ENCODE measurements around the gene SYCP2.
"Not testable (repeated sequence)": the region's sequence is repeated elsewhere in the genome, so short reads cannot be mapped to it uniquely, and the experiment has no call there.

SYCP2 gene

DNA sequence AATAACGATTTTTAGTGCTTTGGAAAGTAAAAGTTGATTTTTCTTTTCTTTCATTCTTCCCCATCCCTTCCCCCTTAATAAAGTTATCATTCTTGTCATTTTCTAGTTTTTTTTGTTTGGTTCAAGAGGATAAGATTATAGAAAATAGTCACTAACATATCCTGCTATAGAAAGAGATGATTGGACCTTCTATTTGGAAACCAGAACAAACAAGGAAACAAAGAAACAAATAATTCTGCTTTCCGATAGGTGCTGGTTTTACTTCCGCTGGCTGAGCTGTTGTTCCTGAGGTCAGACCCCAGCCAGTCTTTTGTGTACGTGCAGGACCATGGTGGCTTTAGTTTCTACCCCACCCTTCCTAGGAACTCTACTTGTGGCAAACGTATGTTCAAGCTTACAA lies 24.7 kb upstream of the SYCP2 start, which contains the start of gene CDH26:
CDH26 (plus strand) TSS at position 301 of the 400 bp plus-strand sequence. CDS start 304 bp downstream, outside the sequence.
- no peak for TF ChIP-seq TAF1 (IDR thresholded peaks at IDR 0.05; ENCODE audit: borderline replicate concordance, low read depth, low read length)
- TF ChIP-seq POLR2A (IDR thresholded peaks at IDR 0.05; ENCODE audit: low read depth, low read length) = no peak
- TF ChIP-seq POLR2AphosphoS5 (IDR thresholded peaks at IDR 0.05; ENCODE audit: low read depth, low read length) = no peak
- DNase-seq (ENCODE audit: insufficient read length) (no peak), FAIRE-seq (no peak)

DNA sequence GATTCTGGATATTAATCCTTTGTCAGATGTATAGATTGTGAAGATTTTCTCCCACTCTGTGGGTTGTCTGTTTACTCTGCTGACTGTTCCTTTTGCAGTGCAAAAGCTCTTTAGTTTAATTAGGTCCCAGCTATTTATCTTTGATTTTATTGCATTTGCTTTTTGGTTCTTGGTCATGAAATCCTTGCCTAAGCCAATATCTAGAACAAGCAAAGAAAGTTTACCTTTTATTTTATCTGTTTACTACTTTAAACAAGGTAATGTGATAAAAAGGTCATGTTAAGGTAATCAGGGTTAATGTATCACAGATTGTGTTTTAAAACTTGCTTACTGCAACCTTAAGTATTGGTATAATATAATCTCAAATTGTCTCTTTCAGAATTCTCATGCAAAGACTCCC lies 24.1 kb upstream of the SYCP2 start:
- not testable (repeated sequence) for DNase-seq (ENCODE audit: insufficient read length); FAIRE-seq

DNA sequence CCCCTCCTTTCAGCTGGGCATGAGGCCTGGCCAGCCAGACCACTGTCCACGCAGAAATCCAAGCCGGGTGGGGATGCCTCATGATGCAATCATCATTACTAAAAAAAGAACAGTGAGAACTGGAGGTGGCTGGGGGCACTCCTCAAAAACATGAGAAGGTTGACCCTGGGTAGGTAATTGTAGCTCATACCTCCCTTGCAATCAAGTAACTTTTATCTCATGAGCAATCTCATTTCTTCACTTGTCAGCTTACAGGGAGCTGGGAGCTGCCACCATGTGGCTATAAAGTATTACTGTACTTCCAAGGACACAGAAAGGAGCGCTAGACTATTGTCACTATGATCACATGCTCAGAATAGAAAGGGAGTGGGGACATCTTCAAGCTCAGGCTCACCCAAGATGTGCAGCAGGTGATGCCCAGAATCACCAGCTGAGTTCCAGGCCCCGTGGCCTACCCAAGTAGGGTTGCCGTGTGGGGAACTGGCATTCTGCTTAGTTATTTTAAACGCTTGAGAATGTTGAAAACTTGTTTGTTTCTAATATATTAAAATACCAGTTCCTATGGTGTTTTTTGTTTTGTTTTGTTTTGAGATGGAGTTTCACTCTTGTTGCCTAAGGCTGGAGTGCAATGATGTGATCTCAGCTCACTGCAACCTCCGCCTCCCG lies 21.8 kb upstream of the SYCP2 start:
- FAIRE-seq (no peak), DNase-seq (ENCODE audit: insufficient read length) (no peak)
- TF ChIP-seq POLR2AphosphoS5 (IDR thresholded peaks at IDR 0.05; ENCODE audit: low read depth, low read length) = no peak
- no peak for TF ChIP-seq POLR2A (IDR thresholded peaks at IDR 0.05; ENCODE audit: low read depth, low read length)
- TF ChIP-seq TAF1 (IDR thresholded peaks at IDR 0.05; ENCODE audit: borderline replicate concordance, low read depth, low read length) = no peak

DNA sequence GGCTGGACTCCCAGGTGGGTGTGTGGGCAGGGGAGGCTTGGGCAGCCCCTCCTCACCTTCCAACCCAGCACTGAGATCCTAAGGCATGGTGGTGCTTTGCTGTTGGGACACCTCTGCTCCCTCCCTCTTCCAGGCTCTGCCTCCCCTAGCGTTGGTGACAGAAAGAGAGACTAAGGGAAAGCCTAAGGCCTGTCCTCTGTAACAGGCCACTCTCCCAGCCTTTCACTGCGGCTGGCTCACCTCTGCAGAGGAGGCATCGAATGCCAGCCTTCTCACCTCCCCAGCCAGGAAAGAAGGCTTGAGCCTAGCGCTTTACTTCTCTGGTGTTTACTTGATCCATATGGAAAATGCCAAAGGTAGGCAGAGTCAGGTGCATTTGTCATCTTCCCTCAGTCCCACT lies 21.3 kb upstream of the SYCP2 start:
- FAIRE-seq (no peak), DNase-seq (ENCODE audit: insufficient read length) (no peak)
- no peak for TF ChIP-seq TAF1 (IDR thresholded peaks at IDR 0.05; ENCODE audit: borderline replicate concordance, low read depth, low read length)
- TF ChIP-seq POLR2A (IDR thresholded peaks at IDR 0.05; ENCODE audit: low read depth, low read length) = no peak
- no peak for TF ChIP-seq POLR2AphosphoS5 (IDR thresholded peaks at IDR 0.05; ENCODE audit: low read depth, low read length)

DNA sequence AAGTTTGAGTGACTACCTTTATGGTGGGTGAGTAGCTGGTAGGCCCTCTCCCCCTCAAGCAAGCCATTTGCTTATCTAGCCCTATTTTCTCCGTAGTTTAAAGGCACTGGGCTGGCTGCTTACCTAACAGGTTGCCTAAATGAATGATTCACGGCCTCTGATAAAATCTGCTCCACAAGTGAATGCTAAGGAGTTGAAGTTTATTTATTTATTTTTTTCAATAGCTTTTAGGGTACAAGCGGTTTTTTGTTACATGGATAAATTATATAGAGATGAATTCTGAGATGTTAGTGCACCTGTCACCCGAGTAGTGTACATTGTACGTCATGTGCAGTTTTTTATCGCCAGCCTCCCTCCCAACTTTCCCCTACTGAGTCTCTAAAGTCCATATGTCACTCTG lies 16.5 kb upstream of the SYCP2 start:
- DNase-seq (ENCODE audit: insufficient read length) = no peak
- FAIRE-seq = no peak
- TF ChIP-seq POLR2AphosphoS5 (IDR thresholded peaks at IDR 0.05; ENCODE audit: low read depth, low read length) (no peak), TAF1 (IDR thresholded peaks at IDR 0.05; ENCODE audit: borderline replicate concordance, low read depth, low read length) (no peak), POLR2A (IDR thresholded peaks at IDR 0.05; ENCODE audit: low read depth, low read length) (no peak)

DNA sequence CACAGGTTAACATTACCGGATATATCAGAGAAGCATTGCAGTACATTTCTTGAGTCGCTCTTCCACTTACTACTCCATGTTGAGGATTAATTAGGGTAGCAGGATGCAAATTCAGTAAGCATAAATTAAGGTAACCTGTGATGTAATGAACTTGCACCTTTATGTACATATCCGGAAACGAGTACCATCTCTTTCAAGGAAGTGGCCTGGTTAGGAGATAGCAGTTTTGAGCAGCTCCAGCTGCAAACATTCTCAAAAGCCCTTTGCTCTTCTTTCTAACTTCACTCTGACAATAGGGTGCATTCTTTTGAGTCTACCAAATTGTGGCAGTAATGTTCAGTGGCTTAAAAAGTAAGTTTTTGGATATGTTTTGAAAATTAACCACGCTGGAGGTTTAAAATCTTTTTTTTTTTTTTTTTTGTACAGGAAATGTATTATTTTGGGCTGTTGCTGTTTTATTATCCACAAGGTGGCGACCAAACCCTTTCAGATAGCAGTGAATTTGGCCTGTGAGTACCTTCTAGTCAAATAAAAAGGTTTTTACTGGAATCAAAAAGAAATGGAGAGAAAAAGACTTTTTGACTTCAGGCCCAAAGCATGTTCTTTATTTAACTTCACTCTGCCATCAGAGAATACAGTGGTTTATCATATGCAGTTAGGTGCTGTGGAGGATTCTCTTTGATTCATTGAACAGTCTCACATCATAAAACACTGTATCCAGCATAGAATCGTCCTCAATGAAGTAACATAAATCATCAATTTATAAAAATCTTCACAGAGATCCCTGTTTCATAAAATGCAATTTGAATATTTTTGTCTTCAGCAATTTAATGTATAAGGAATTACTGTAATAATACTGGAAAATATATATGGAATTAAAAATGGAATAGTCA lies 15.6 kb upstream of the SYCP2 start:
- peak; percentile 63 for FAIRE-seq
- DNase-seq (ENCODE audit: insufficient read length) = no peak
- no peak for TF ChIP-seq POLR2A (IDR thresholded peaks at IDR 0.05; ENCODE audit: low read depth, low read length)
- TF ChIP-seq POLR2AphosphoS5 (IDR thresholded peaks at IDR 0.05; ENCODE audit: low read depth, low read length) = no peak
- no peak for TF ChIP-seq TAF1 (IDR thresholded peaks at IDR 0.05; ENCODE audit: borderline replicate concordance, low read depth, low read length)

DNA sequence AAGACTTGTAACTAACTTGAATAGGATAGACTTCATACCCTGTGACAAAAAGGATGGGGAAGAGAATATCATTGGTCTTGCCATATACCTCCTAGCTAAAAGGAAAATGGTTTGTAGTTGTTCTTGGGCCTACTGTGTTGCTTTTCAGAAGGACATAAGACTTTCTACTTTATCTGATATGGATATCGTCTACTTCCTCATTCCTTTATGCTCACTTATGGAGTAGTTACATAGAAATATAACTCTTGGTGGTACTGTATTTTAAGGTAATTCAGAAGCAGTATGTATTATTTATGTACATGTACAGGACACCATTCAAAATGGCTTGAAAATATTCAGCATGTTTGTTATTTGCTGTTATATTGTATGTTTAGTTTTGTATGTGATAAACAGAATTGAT lies 14.8 kb upstream of the SYCP2 start:
- TF ChIP-seq POLR2AphosphoS5 (IDR thresholded peaks at IDR 0.05; ENCODE audit: low read depth, low read length) = no peak
- no peak for TF ChIP-seq POLR2A (IDR thresholded peaks at IDR 0.05; ENCODE audit: low read depth, low read length)
- no peak for TF ChIP-seq TAF1 (IDR thresholded peaks at IDR 0.05; ENCODE audit: borderline replicate concordance, low read depth, low read length)
- FAIRE-seq (no peak), DNase-seq (ENCODE audit: insufficient read length) (no peak)

DNA sequence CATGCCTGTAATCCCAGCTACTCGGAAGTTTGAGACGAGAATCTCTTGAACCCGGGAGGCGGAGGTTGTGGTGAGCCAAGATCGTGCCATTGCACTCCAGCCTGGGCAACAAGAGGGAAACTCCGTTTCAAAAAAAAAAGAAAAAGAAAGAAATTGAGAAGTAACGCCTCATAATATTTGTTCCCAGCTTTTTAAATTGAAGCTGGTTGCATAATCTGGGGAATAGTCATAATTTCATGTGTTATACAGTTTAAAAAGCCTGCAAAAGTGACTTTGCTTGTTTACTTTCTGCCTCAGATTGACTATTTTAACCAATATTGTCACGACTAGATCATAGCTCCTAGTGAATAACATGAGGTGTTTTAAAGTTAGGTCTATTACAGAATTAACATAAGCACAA lies 13.9 kb upstream of the SYCP2 start:
- DNase-seq (ENCODE audit: insufficient read length) (no peak), FAIRE-seq (no peak)
- TF ChIP-seq POLR2A (IDR thresholded peaks at IDR 0.05; ENCODE audit: low read depth, low read length) (no peak), TAF1 (IDR thresholded peaks at IDR 0.05; ENCODE audit: borderline replicate concordance, low read depth, low read length) (no peak), POLR2AphosphoS5 (IDR thresholded peaks at IDR 0.05; ENCODE audit: low read depth, low read length) (no peak)

DNA sequence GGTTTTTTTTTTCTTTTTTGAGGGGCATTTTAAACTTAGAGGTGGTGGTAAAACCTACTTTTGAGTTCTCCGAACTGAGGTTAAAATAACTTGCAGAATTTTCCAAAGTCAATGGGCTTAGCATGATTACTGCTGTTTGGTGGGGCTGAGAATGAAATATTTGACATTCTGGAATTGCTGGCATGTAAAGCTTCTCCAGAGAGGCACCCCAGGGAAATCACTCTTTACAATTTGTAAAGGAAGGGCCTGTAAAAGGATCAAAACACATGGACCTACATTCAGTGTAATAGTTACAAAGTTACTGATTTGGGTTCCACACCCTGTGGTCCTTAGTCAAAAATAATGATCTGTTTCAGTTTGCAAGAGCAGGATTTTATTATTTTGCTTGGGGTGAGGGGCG lies 12.3 kb upstream of the SYCP2 start:
- DNase-seq (ENCODE audit: insufficient read length) = no peak
- FAIRE-seq = no peak
- TF ChIP-seq POLR2AphosphoS5 (IDR thresholded peaks at IDR 0.05; ENCODE audit: low read depth, low read length) = no peak
- no peak for TF ChIP-seq TAF1 (IDR thresholded peaks at IDR 0.05; ENCODE audit: borderline replicate concordance, low read depth, low read length)
- TF ChIP-seq POLR2A (IDR thresholded peaks at IDR 0.05; ENCODE audit: low read depth, low read length) = no peak

DNA sequence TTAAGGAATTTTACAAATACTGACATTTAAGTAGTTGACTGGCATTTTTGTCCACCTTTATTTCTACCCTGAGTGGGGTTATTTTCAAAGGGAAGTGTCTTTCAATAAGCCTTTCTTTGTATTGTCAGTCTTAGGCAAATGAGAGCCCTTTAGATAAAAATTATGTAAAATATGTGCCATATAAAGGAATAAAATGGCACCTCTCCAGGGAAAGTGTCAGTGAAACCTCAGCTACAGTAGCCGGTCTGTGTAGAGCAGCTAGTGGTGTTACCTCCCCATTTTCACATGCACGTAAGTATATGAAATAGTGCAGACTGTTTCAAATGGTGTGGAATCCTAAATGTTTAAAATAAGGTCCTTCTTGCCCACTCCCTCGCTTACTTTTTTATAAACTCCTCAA lies 11.7 kb upstream of the SYCP2 start:
- DNase-seq (ENCODE audit: insufficient read length) (no peak), FAIRE-seq (no peak)
- no peak for TF ChIP-seq TAF1 (IDR thresholded peaks at IDR 0.05; ENCODE audit: borderline replicate concordance, low read depth, low read length)
- TF ChIP-seq POLR2AphosphoS5 (IDR thresholded peaks at IDR 0.05; ENCODE audit: low read depth, low read length) = no peak
- no peak for TF ChIP-seq POLR2A (IDR thresholded peaks at IDR 0.05; ENCODE audit: low read depth, low read length)

DNA sequence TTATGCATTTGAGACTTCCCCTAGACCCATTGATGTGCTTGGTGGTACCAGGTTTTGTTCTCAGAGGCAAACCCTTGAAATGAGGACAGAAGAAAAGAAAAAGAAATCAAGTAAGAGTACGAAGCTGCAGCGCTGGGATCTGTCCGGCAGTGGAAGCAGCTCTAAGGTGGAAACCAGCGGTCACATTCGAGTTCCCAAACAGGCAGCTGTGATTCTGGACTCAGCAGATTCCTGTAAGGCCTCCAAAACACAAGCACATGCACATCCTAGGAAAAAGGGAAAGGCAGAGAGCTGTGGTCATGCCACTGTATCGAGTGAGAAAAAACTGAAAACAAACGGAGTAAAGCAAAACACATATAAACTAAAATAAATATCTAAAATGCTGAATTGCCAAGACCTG lies 11.3 kb upstream of the SYCP2 start:
- no peak for FAIRE-seq
- DNase-seq (ENCODE audit: insufficient read length) = no peak
- no peak for TF ChIP-seq POLR2A (IDR thresholded peaks at IDR 0.05; ENCODE audit: low read depth, low read length)
- TF ChIP-seq TAF1 (IDR thresholded peaks at IDR 0.05; ENCODE audit: borderline replicate concordance, low read depth, low read length) = no peak
- TF ChIP-seq POLR2AphosphoS5 (IDR thresholded peaks at IDR 0.05; ENCODE audit: low read depth, low read length) = no peak

DNA sequence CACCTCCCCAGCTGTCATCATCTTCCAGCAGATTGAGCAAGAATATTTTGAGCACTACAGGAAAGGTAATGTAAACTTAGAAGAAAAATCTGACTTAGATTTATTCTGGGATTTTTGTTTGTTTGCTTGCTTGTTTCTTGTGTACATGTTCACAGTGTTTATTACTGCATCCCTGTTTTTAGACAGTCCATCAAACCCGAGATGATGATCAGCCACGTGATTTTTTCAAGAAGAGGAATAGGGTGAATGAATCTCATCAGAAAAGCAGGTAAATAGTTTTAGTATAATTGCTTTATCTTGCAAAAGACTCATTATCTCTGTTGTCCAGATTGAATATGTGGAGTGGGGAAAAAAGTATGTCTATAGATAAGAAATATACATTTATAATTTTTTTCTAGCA lies 8.8 kb upstream of the SYCP2 start:
- no peak for TF ChIP-seq POLR2A (IDR thresholded peaks at IDR 0.05; ENCODE audit: low read depth, low read length)
- no peak for TF ChIP-seq POLR2AphosphoS5 (IDR thresholded peaks at IDR 0.05; ENCODE audit: low read depth, low read length)
- no peak for TF ChIP-seq TAF1 (IDR thresholded peaks at IDR 0.05; ENCODE audit: borderline replicate concordance, low read depth, low read length)
- DNase-seq (ENCODE audit: insufficient read length) (no peak), FAIRE-seq (no peak)

Data from GM12892 (cell line).